WI38 (cell line): ENCODE data around the gene SEMA3E.

Experiments used
- H3K4me3 ChIP-seq: 2 replicates; pipeline ENCODE4 v1.5.1; 2011; ENCODE audit warnings: low read depth, mild to moderate bottlenecking, control low read depth, low read length
- CTCF ChIP-seq: IDR thresholded peaks from 2 replicates; pipeline ENCODE4 v1.5.1; 2012; ENCODE audit warnings: low read depth, mild to moderate bottlenecking, control low read depth, low read length

The SEMA3E gene

GRCh38 chr7:83355143-83355542, 293.8 kb downstream of the SEMA3E start:
- no peak for TF ChIP-seq CTCF
- H3K4me3 ChIP-seq: no peak overlapping the region

GRCh38 chr7:83347945-83348444, 300.9 kb downstream of the SEMA3E start:
- TF ChIP-seq CTCF: no peak
- no peak overlapping the region for H3K4me3 ChIP-seq

GRCh38 chr7:83339907-83340306, 309.0 kb downstream of the SEMA3E start:
- TF ChIP-seq CTCF: no peak
- H3K4me3 ChIP-seq: no peak overlapping the region

- TF ChIP-seq CTCF: no peak
- no peak overlapping the region for H3K4me3 ChIP-seq
Measured at GRCh38 chr7:83338277-83338950, 310.5 kb downstream of the SEMA3E start.

GRCh38 chr7:83337050-83337449, 311.9 kb downstream of the SEMA3E start:
- H3K4me3 ChIP-seq: no peak overlapping the region
- no peak for TF ChIP-seq CTCF

GRCh38 chr7:83326223-83326622, 322.7 kb downstream of the SEMA3E start:
- TF ChIP-seq CTCF: no peak

GRCh38 chr7:83325083-83325482, 323.9 kb downstream of the SEMA3E start:
- TF ChIP-seq CTCF: no peak

More at GRCh38 chr7:83326223-83326622, 322.7 kb downstream of the SEMA3E start:
- H3K4me3 ChIP-seq: no peak overlapping the region

More at GRCh38 chr7:83325083-83325482, 323.9 kb downstream of the SEMA3E start:
- no peak overlapping the region for H3K4me3 ChIP-seq
